ENCODE data around the gene MCL1.

MCL1 gene

GRCh38 chr1:150555198-150555970 is 24.0 kb downstream of the MCL1 start:
- no peak for DNase-seq

GRCh38 chr1:150554086-150554452 is 25.3 kb downstream of the MCL1 start:
- no peak for DNase-seq

- DNase-seq = no peak
Observed at GRCh38 chr1:150553392-150554085, 25.9 kb downstream of the MCL1 start.

GRCh38 chr1:150552911-150553289 is 26.5 kb downstream of the MCL1 start:
- DNase-seq = no peak

- DNase-seq = no peak
Observed at GRCh38 chr1:150552128-150552910, 27.1 kb downstream of the MCL1 start.

GRCh38 chr1:150551784-150552127 is 27.7 kb downstream of the MCL1 start:
- DNase-seq = no peak

- no peak for DNase-seq
Observed at GRCh38 chr1:150551051-150551783, 28.2 kb downstream of the MCL1 start.

- DNase-seq = no peak
Observed at GRCh38 chr1:150550222-150551050, 29.0 kb downstream of the MCL1 start.

- no peak for DNase-seq
Observed at GRCh38 chr1:150549496-150550221, 29.8 kb downstream of the MCL1 start.

GRCh38 chr1:150548632-150549495 is 30.5 kb downstream of the MCL1 start, which contains the start of gene ADAMTSL4:
ADAMTSL4 (plus strand) TSS chr1:150549408; CDS start chr1:150552289, 2,881 bp downstream.
- DNase-seq = no peak

- no peak for DNase-seq
Observed at GRCh38 chr1:150548324-150548631, 31.1 kb downstream of the MCL1 start.

GRCh38 chr1:150546294-150546937 is 33.0 kb downstream of the MCL1 start:
- DNase-seq = no peak

- no peak for DNase-seq
Observed at GRCh38 chr1:150545486-150546032, 33.9 kb downstream of the MCL1 start.

GRCh38 chr1:150544204-150544603 is 35.2 kb downstream of the MCL1 start:
- DNase-seq = no peak

- DNase-seq = no peak
Observed at GRCh38 chr1:150543500-150544143, 35.8 kb downstream of the MCL1 start.

GRCh38 chr1:150537732-150538684 is 41.4 kb downstream of the MCL1 start:
- DNase-seq = no peak

GRCh38 chr1:150536836-150537731 is 42.3 kb downstream of the MCL1 start:
- no peak for DNase-seq
